Stimulated activated CD4-positive, alpha-beta T cell treated with anti-CD3 and anti-CD28 coated beads, Interleukin-2, amount 100 ng/mL, for 24 hours (primary cell): ENCODE measurements around the gene GARIN1A.
"Not testable (repeated sequence)": the region's sequence is repeated elsewhere in the genome, so short reads cannot be mapped to it uniquely, and the experiment has no call there.

Experiments
- DNase-seq, 2 donors: peaks; one replicate each; pipeline ENCODE4 v3.0.0-alpha.2; 2020

The GARIN1A gene

GRCh38 chr7:128683738-128684137 is 11.6 kb downstream of the GARIN1A start:
- not testable (repeated sequence) for DNase-seq

- no peak for DNase-seq
Observed at GRCh38 chr7:128687131-128687530, 15.0 kb downstream of the GARIN1A start.

GRCh38 chr7:128688492-128688891 is 16.4 kb downstream of the GARIN1A start:
- no peak for DNase-seq

- not testable (repeated sequence) for DNase-seq
Observed at GRCh38 chr7:128689161-128689935, 17.3 kb downstream of the GARIN1A start.

GRCh38 chr7:128691227-128691626 is 19.1 kb downstream of the GARIN1A start:
- no peak for DNase-seq

GRCh38 chr7:128692623-128693270 is 20.7 kb downstream of the GARIN1A start:
- DNase-seq = no peak

- no peak for DNase-seq
Observed at GRCh38 chr7:128693373-128694015, 21.4 kb downstream of the GARIN1A start.

GRCh38 chr7:128694738-128695137 is 22.6 kb downstream of the GARIN1A start:
- DNase-seq = no peak

GRCh38 chr7:128697302-128697905 is 25.3 kb downstream of the GARIN1A start:
- peak; percentile 52 to 74 for DNase-seq

- DNase-seq = no peak
Observed at GRCh38 chr7:128699196-128699712, 27.2 kb downstream of the GARIN1A start.

- no peak for DNase-seq
Observed at GRCh38 chr7:128699895-128700294, 27.8 kb downstream of the GARIN1A start.

- no peak for DNase-seq
Observed at GRCh38 chr7:128701062-128701785, 29.1 kb downstream of the GARIN1A start.

GRCh38 chr7:128703609-128704241 is 31.6 kb downstream of the GARIN1A start:
- DNase-seq = no peak

- DNase-seq = no peak
Observed at GRCh38 chr7:128705891-128706333, 33.8 kb downstream of the GARIN1A start.

GRCh38 chr7:128707752-128708151 is 35.7 kb downstream of the GARIN1A start:
- no peak for DNase-seq

- no peak for DNase-seq
Observed at GRCh38 chr7:128708235-128708634, 36.1 kb downstream of the GARIN1A start.

- DNase-seq = no peak
Observed at GRCh38 chr7:128708824-128709223, 36.7 kb downstream of the GARIN1A start.

- no peak for DNase-seq
Observed at GRCh38 chr7:128710481-128710880, 38.4 kb downstream of the GARIN1A start.

GRCh38 chr7:128713794-128714193 is 41.7 kb downstream of the GARIN1A start:
- no peak for DNase-seq

GRCh38 chr7:128714701-128715495 is 42.8 kb downstream of the GARIN1A start:
- no peak for DNase-seq
